Ovary (tissue), 9 donors: ENCODE measurements around the gene RPL12. TPM values are rescaled to one million over a fixed set of nuclear protein-coding genes. Genes with fewer than 3 reads are reported as not detected.

ENCODE experiments used
- DNase-seq, 5 donors: peaks; one replicate each; pipeline ENCODE4 v3.0.0-alpha.2; 2019 to 2020
- H3K27ac ChIP-seq, 2 donors: fragments of 200-600 bp; one replicate each; pipeline versions ENCODE4 v1.5.1 to v1.8.0; 2019 to 2022
- H3K27me3 ChIP-seq: fragments of 200-600 bp; one replicate; pipeline ENCODE4 v1.8.0; 2022
- H3K36me3 ChIP-seq: fragments of 200-600 bp; sonication (generic); one replicate; pipeline ENCODE4 v1.5.1; 2019
- H3K4me1 ChIP-seq: one replicate; pipeline ENCODE4 v1.8.1; 2013; ENCODE audit warnings: mild to moderate bottlenecking, moderate library complexity; ENCODE audit not compliant: insufficient read depth
- H3K4me3 ChIP-seq: fragments of 200-600 bp; sonication (generic); one replicate; pipeline ENCODE4 v1.5.1; 2017
- H3K9me3 ChIP-seq, 2 donors: fragments of 200-600 bp in 1 of 2; sonication (generic) in 1 of 2; one replicate each; pipeline versions ENCODE4 v1.5.1 to v1.8.1; 2013 to 2019; ENCODE audit warnings: mild to moderate bottlenecking in 1 of 2, moderate library complexity in 1 of 2
- CTCF ChIP-seq, 3 donors: fragments of 450-650 bp in 2 of 3; fragments of 200-600 bp in 1 of 3; IDR thresholded peaks; one replicate each; pipeline versions ENCODE4 v1.5.1 to v1.8.0; 2016 to 2022; ENCODE audit warnings: antibody characterized with exemption in 3 of 3, mild to moderate bottlenecking in 1 of 3
- EP300 ChIP-seq: sonication (generic); formaldehyde crosslinking; IDR thresholded peaks from one replicate; pipeline ENCODE4 v1.6.1; 2017; ENCODE audit warnings: antibody characterized with exemption
- POLR2A ChIP-seq: fragments of 450-650 bp; IDR thresholded peaks from one replicate; pipeline ENCODE4 v1.6.1; 2017; ENCODE audit warnings: antibody characterized with exemption, mild to moderate bottlenecking, moderate library complexity
- WGBS, 3 donors: extraction: QIAGEN DNeasy Blood & Tissue Kit in 1 of 3; methylation state at CpG; one replicate each; pipeline versions ENCODE4 v1.1.5 to v1.1.7; 2013 to 2017; 5-methylcytosine and 5-hydroxymethylcytosine counted together
- intact Hi-C, 4 donors: fragments of 100-400 bp; cut with DNase I; formaldehyde crosslinking; loops; one replicate each; pipeline versions ENCODE4 v1.11.0 to v1.15.1; 2022 to 2023
- polyA plus RNA-seq, 2 donors: library from polyadenylated mRNA; stranded (reverse); fragments of 200-250 nt in 1 of 2; fragments of 350-450 nt in 1 of 2; fragmentation: Illumina TruSeq in 1 of 2; extraction: RNeasy Lipid Tissue Mini Kit (QIAGEN cat#74804) in 1 of 2; gene quantifications; one replicate each; pipeline ENCODE4 v1.2.3, GENCODE V29; 2013 to 2014
- total RNA-seq, 7 donors: library from RNA; depleted of rRNA in 2 of 7; stranded (reverse); fragments of >200 nt in 2 of 7; fragmentation: NEBNext Ultra II Directional in 3 of 7; extraction: Animal tissue kit (Norgen Biotek cat#: 25700) in 3 of 7; gene quantifications; one replicate each; pipeline versions ENCODE4 v1.1.0 to v1.2.4, GENCODE V29; 2016 to 2023
- donor health status: DM: no; HTN: no; CAD: no; lungs with moderate emphysema.
- donor health status: DM: no; HTN: no; CAD: no.
- donor health status: Bipolar disorder and iron deficiency.
- donor health status: DM: yes; HTN: yes; CAD: no.
- donor health status: DM: no; HTN: no; CAD: no.
- donor health status: DM: yes; HTN: yes; CAD: no.

RPL12 gene
- total and polyA plus RNA-seq, 9 donors = 1,883 to 5,812 (median 2,353) TPM

- Histone ChIP-seq H3K4me1 (peaks cover 12% of the 10 kb centered on the region), H3K36me3 (no peaks in the 10 kb centered on the region), H3K27ac (no peak overlapping the region), H3K4me3 (no peak overlapping the region), H3K27me3 (no peaks in the 10 kb centered on the region), H3K9me3 (no peaks in the 10 kb centered on the region)
- intact Hi-C loops = loop anchor here in 1 of 4 donors (10.0 kb wide), 1 partner anchor 53 kb away; the partner anchor contains the start of gene SLC2A8
- 75 to 83% (median 80%) methylated on average over 8 of the region's 8 CpGs for WGBS, 3 donors
- no peak for DNase-seq
- TF ChIP-seq CTCF (IDR thresholded peaks at IDR 0.05) = no peak
- TF ChIP-seq EP300 = no peak
- no peak for TF ChIP-seq POLR2A
These were observed 2.9 kb downstream of the RPL12 start for GRCh38 chr9:127448112-127448805.

- no peaks in the 10 kb centered on the region for H3K9me3 ChIP-seq
These were observed 3.6 kb downstream of the RPL12 start for GRCh38 chr9:127447416-127448111.

GRCh38 chr9:127446713-127447415 lies 4.3 kb downstream of the RPL12 start:
- 67 to 73% (median 73%) methylated on average over 7 of the region's 7 CpGs for WGBS, 3 donors
- Histone ChIP-seq H3K27ac (no peak overlapping the region), H3K9me3 (no peaks in the 10 kb centered on the region), H3K4me1 (peaks cover 7% of the 10 kb centered on the region), H3K36me3 (no peaks in the 10 kb centered on the region), H3K4me3 (no peak overlapping the region), H3K27me3 (no peaks in the 10 kb centered on the region)
- DNase-seq = no peak
- intact Hi-C loops = loop anchor here in 1 of 4 donors (10.0 kb wide), 1 partner anchor 52 kb away; the partner anchor contains the start of gene SLC2A8
- TF ChIP-seq POLR2A (no peak), CTCF (IDR thresholded peaks at IDR 0.05) (no peak), EP300 (no peak)

More at GRCh38 chr9:127447416-127448111, 3.6 kb downstream of the RPL12 start:
- Histone ChIP-seq H3K27ac (no peak overlapping the region), H3K36me3 (no peaks in the 10 kb centered on the region), H3K4me3 (no peak overlapping the region), H3K4me1 (peaks cover 12% of the 10 kb centered on the region), H3K27me3 (no peaks in the 10 kb centered on the region)
- intact Hi-C loops = loop anchor here in 1 of 4 donors (10.0 kb wide), 1 partner anchor 53 kb away; the partner anchor contains the start of gene SLC2A8
- WGBS, 3 donors = 73 to 76% (median 76%) methylated on average over 7 of the region's 7 CpGs
- DNase-seq = no peak
- TF ChIP-seq POLR2A = no peak
- no peak for TF ChIP-seq CTCF (IDR thresholded peaks at IDR 0.05)
- TF ChIP-seq EP300 = no peak
